Keratinocyte (primary cell): Measurements from ENCODE around the gene MFSD12. TPM values are rescaled to one million over a fixed set of nuclear protein-coding genes. Genes with fewer than 3 reads are reported as not detected.
A peak's percentile ranks its signal among the peaks of the same experiment; 100 is the strongest.

Experiments used
- DNase-seq: peaks from one replicate; pipeline ENCODE4 v3.0.0-alpha.2; 2011; ENCODE audit warnings: low read depth, missing footprints, low spot score
- FAIRE-seq: peaks from 2 replicates; lab custom pipeline; 2011; peaks lifted over from hg19 to GRCh38; lab: Jason Lieb, UNC
- H2AFZ ChIP-seq: 2 replicates; pipeline ENCODE4 v1.6.0; 2012; ENCODE audit warnings: low read length, control low read depth, inconsistent platforms; ENCODE audit not compliant: control insufficient read depth
- H3K27ac ChIP-seq: 2 replicates; pipeline ENCODE4 v1.5.1; 2011; ENCODE audit warnings: low read length; ENCODE audit not compliant: control insufficient read depth, insufficient read depth
- H3K27me3 ChIP-seq: 3 replicates; pipeline ENCODE4 v1.6.0; 2011; ENCODE audit warnings: low read length; ENCODE audit not compliant: control insufficient read depth, insufficient read depth; ENCODE audit errors: extremely low read depth
- H3K36me3 ChIP-seq, 2 experiments: 2 replicates in 1 of 2; 3 replicates in 1 of 2; pipeline ENCODE4 v1.5.1; 2011; ENCODE audit warnings: low read length in 2 of 2, mild to moderate bottlenecking in 1 of 2; ENCODE audit not compliant: control insufficient read depth in 2 of 2, insufficient read depth in 2 of 2; ENCODE audit errors: extremely low read depth in 1 of 2
- H3K4me1 ChIP-seq: 3 replicates; pipeline ENCODE4 v1.5.1; 2011; ENCODE audit warnings: low read length; ENCODE audit not compliant: control insufficient read depth, insufficient read depth; ENCODE audit errors: extremely low read depth
- H3K4me2 ChIP-seq: 3 replicates; pipeline ENCODE4 v1.6.0; 2011; ENCODE audit warnings: low read depth, low read length; ENCODE audit not compliant: control insufficient read depth, insufficient read depth; ENCODE audit errors: extremely low read depth
- H3K4me3 ChIP-seq, 3 experiments: fragments of 200-600 bp in 1 of 3; sonication (generic) in 1 of 3; 2 replicates in 2 of 3; 3 replicates in 1 of 3; pipeline ENCODE4 v1.5.1; 2011 to 2016; ENCODE audit warnings: low read length in 3 of 3, mild to moderate bottlenecking in 3 of 3, control low read depth in 2 of 3, inconsistent platforms in 1 of 3, low read depth in 1 of 3, mixed read lengths in 1 of 3, mixed run types in 1 of 3, moderate library complexity in 1 of 3; ENCODE audit not compliant: control insufficient read depth in 2 of 3, insufficient read depth in 2 of 3; ENCODE audit errors: extremely low read depth in 1 of 3
- H3K79me2 ChIP-seq: 2 replicates; pipeline ENCODE4 v1.6.0; 2012; ENCODE audit warnings: low read length; ENCODE audit not compliant: control insufficient read depth, insufficient read depth
- H3K9ac ChIP-seq: 3 replicates; pipeline ENCODE4 v1.6.0; 2011; ENCODE audit warnings: low read length; ENCODE audit not compliant: control insufficient read depth, insufficient read depth; ENCODE audit errors: extremely low read depth
- H3K9me1 ChIP-seq: 3 replicates; pipeline ENCODE4 v1.6.0; 2011; ENCODE audit warnings: low read length; ENCODE audit not compliant: control insufficient read depth, insufficient read depth; ENCODE audit errors: extremely low read depth
- H3K9me3 ChIP-seq: 2 replicates; pipeline ENCODE4 v1.5.1; 2012; ENCODE audit warnings: low read depth, low read length; ENCODE audit not compliant: control insufficient read depth
- H4K20me1 ChIP-seq: 3 replicates; pipeline ENCODE4 v1.6.0; 2011; ENCODE audit warnings: low read length; ENCODE audit not compliant: control insufficient read depth, insufficient read depth; ENCODE audit errors: extremely low read depth
- CTCF ChIP-seq, 3 experiments: IDR thresholded peaks in 1 of 3; conservative IDR thresholded peaks in 1 of 3; optimal IDR thresholded peaks in 1 of 3; 2 replicates in 2 of 3; 3 replicates in 1 of 3; pipeline versions ENCODE3 to v1.5.1; 2011; ENCODE audit warnings: low read length in 3 of 3, mild to moderate bottlenecking in 3 of 3, moderate library complexity in 2 of 3, control low read depth in 1 of 3, inconsistent platforms in 1 of 3; ENCODE audit not compliant: insufficient read depth in 2 of 3; ENCODE audit errors: extremely low read depth in 1 of 3
- EZH2 ChIP-seq: IDR thresholded peaks from one replicate; pipeline ENCODE4 v1.6.1; 2012; ENCODE audit warnings: inconsistent platforms, mild to moderate bottlenecking, low read length, moderate library complexity
- dilution Hi-C: fragments of 300-500 bp; cut with MboI; formaldehyde crosslinking; loops from one replicate; pipeline ENCODE4 v1.7.0; 2020; ENCODE audit warnings: low sequenced_read_pairs; ENCODE audit not compliant: extremely low pct_ligation_motif_present
- polyA plus RNA-seq, 5 experiments: library from polyadenylated mRNA; depleted of rRNA in 3 of 5; stranded (reverse) in 3 of 5; stranded (forward) in 1 of 5; unstranded in 1 of 5; fragments of >200 nt; gene quantifications; 1 replicate in 1 of 5; 2 replicates in 3 of 5; 3 replicates in 1 of 5; pipeline versions ENCODE4 v1.2.1 to v1.2.3, GENCODE V29; 2011 to 2012; ENCODE audit warnings: missing spikeins in 2 of 5, low read depth in 1 of 5, low replicate concordance in 1 of 5

MFSD12 gene
- polyA plus RNA-seq, 1 donor (not counting 4 experiments of a cell fraction or from before 2014, with no cell fraction given) = 30.0 TPM

- FAIRE-seq = no peak
- peaks cover 46% of the 10 kb centered on the region for H4K20me1 ChIP-seq
These were observed 34.7 kb downstream of the MFSD12 start for GRCh38 chr19:3522421-3523360.

GRCh38 chr19:3521104-3521445 is 36.3 kb downstream of the MFSD12 start:
- FAIRE-seq = no peak
- H3K9ac ChIP-seq = peak overlapping the region; percentile 52
- dilution Hi-C loops = no loop called here
- peaks cover 16% of the 10 kb centered on the region for H3K4me1 ChIP-seq
- H2AFZ ChIP-seq = no peak overlapping the region
- H3K4me3 ChIP-seq = peak overlapping the region in 1 of 3 experiments; percentile 9
- DNase-seq = no peak
- no peaks in the 10 kb centered on the region for H3K27me3 ChIP-seq
- peaks cover 61% of the 10 kb centered on the region for H3K79me2 ChIP-seq
- H3K27ac ChIP-seq = peak overlapping the region; percentile 51
- H3K9me1 ChIP-seq = peaks cover 2% of the 10 kb centered on the region
- peak overlapping the region; percentile 60 for H3K4me2 ChIP-seq
- H3K9me3 ChIP-seq = no peaks in the 10 kb centered on the region
- TF ChIP-seq CTCF (optimal IDR thresholded peaks at IDR 0.05 in 1 of 3, IDR thresholded peaks at IDR 0.05 in 1 of 3, conservative IDR thresholded peaks at IDR 0.05 in 1 of 3; ENCODE audit: extremely low read depth in 1 of 3, insufficient read depth in 2 of 3, low read length in 3 of 3) (no peak), EZH2 (no peak)
- H3K36me3 ChIP-seq = peaks cover 13 to 16% of the 10 kb centered on the region in 2 experiments
- H4K20me1 ChIP-seq = peaks cover 48% of the 10 kb centered on the region

More at GRCh38 chr19:3522421-3523360, 34.7 kb downstream of the MFSD12 start:
- Histone ChIP-seq H3K79me2 (peaks cover 48% of the 10 kb centered on the region), H3K9me3 (no peaks in the 10 kb centered on the region), H3K9ac (no peak overlapping the region), H3K4me2 (no peak overlapping the region), H3K4me1 (peaks cover 16% of the 10 kb centered on the region), H2AFZ (no peak overlapping the region), H3K27me3 (no peaks in the 10 kb centered on the region), H3K36me3 (peaks cover 20 to 21% of the 10 kb centered on the region in 2 experiments), H3K27ac (no peak overlapping the region), H3K4me3 (no peak overlapping the region), H3K9me1 (peaks cover 2% of the 10 kb centered on the region)
- TF ChIP-seq CTCF (optimal IDR thresholded peaks at IDR 0.05 in 1 of 3, IDR thresholded peaks at IDR 0.05 in 1 of 3, conservative IDR thresholded peaks at IDR 0.05 in 1 of 3; ENCODE audit: extremely low read depth in 1 of 3, insufficient read depth in 2 of 3, low read length in 3 of 3) = no peak
- no peak for TF ChIP-seq EZH2
- dilution Hi-C loops = no loop called here
- no peak for DNase-seq
